BLaER1 treated with 17β-estradiol and CSF1 and Interleukin-3, amounts not matched to agents 10 nM and 100 nM (cell line): ENCODE results near the gene MCF2L.
A peak's percentile ranks its signal among the peaks of the same experiment; 100 is the strongest.

ENCODE experiments used
- H3K27ac ChIP-seq, 11 experiments: shearing (Covaris generic); formaldehyde crosslinking; 2 replicates each; pipeline ENCODE4 v1.8.1; 2022
- H3K27me3 ChIP-seq, 11 experiments: shearing (Covaris generic); formaldehyde crosslinking; 2 replicates each; pipeline ENCODE4 v1.8.1; 2022
- H3K36me3 ChIP-seq, 11 experiments: shearing (Covaris generic); formaldehyde crosslinking; 2 replicates each; pipeline ENCODE4 v1.8.1; 2022
- H3K4me1 ChIP-seq, 10 experiments: shearing (Covaris generic); formaldehyde crosslinking; 2 replicates each; pipeline ENCODE4 v1.8.1; 2022
- H3K4me2 ChIP-seq, 11 experiments: shearing (Covaris generic); formaldehyde crosslinking; 2 replicates each; pipeline ENCODE4 v1.8.1; 2022
- H3K4me3 ChIP-seq, 10 experiments: shearing (Covaris generic); formaldehyde crosslinking; 2 replicates each; pipeline ENCODE4 v1.8.1; 2022
- H3K9ac ChIP-seq, 11 experiments: shearing (Covaris generic); formaldehyde crosslinking; 2 replicates each; pipeline ENCODE4 v1.8.1; 2022
- H3K9me3 ChIP-seq, 11 experiments: shearing (Covaris generic); formaldehyde crosslinking; replicated peaks in 1 of 11; 2 replicates each; pipeline ENCODE4 v1.8.1; 2022
- H4K20me1 ChIP-seq, 11 experiments: shearing (Covaris generic); formaldehyde crosslinking; 2 replicates each; pipeline ENCODE4 v1.8.1; 2022
- Cebpa-rat ChIP-seq, 11 experiments: shearing (Covaris generic); IDR thresholded peaks; 2 replicates each; pipeline ENCODE4 v1.8.1; 2022

Gene MCF2L

GRCh38 chr13:112952759-112953551 lies 16.1 kb upstream of the MCF2L start:
- TF ChIP-seq Cebpa-rat (IDR thresholded peaks at IDR 0.05) = no peak
- no peak overlapping the region for H3K9ac ChIP-seq
- no peak overlapping the region for H3K27ac ChIP-seq
- no peak overlapping the region for H3K4me2 ChIP-seq
- H3K36me3 ChIP-seq = no peaks in the 10 kb centered on the region
- H3K27me3 ChIP-seq = peaks cover 0 to 8% (median 0%) of the 10 kb centered on the region in 11 experiments; a peak in 1 of 22 replicates
- H3K4me1 ChIP-seq = 0 out of 20 replicates have a peak, but pooled peaks cover 0 to 5% (median 0%) of the 10 kb centered on the region in 10 experiments
- H3K9me3 ChIP-seq = no peaks in the 10 kb centered on the region
- no peak overlapping the region for H3K4me3 ChIP-seq
- H4K20me1 ChIP-seq = no peaks in the 10 kb centered on the region; a peak in 6 of 22 replicates

GRCh38 chr13:112953591-112954487 lies 15.2 kb upstream of the MCF2L start:
- no peak overlapping the region for H3K9ac ChIP-seq
- 0 out of 20 replicates have a peak, but pooled peaks cover 0 to 5% (median 0%) of the 10 kb centered on the region in 10 experiments for H3K4me1 ChIP-seq
- no peaks in the 10 kb centered on the region for H3K36me3 ChIP-seq
- no peak overlapping the region for H3K4me2 ChIP-seq
- H3K27ac ChIP-seq = no peak overlapping the region
- no peak overlapping the region for H3K4me3 ChIP-seq
- TF ChIP-seq Cebpa-rat (IDR thresholded peaks at IDR 0.05) = no peak
- no peaks in the 10 kb centered on the region for H3K9me3 ChIP-seq
- H3K27me3 ChIP-seq = peaks cover 0 to 8% (median 0%) of the 10 kb centered on the region in 11 experiments; a peak in 1 of 22 replicates
- no peaks in the 10 kb centered on the region; a peak in 6 of 22 replicates for H4K20me1 ChIP-seq

- Histone ChIP-seq H3K27me3 (peaks cover 0 to 8% (median 0%) of the 10 kb centered on the region in 11 experiments; a peak in 1 of 22 replicates), H3K4me3 (no peak overlapping the region), H3K4me2 (0 out of 22 replicates have a peak overlapping the region, but pooled peaks of 1 of the 11 experiments have one; percentile 7), H3K9ac (no peak overlapping the region), H3K36me3 (no peaks in the 10 kb centered on the region), H4K20me1 (no peaks in the 10 kb centered on the region; a peak in 6 of 22 replicates), H3K4me1 (0 out of 20 replicates have a peak, but pooled peaks cover 0 to 5% (median 0%) of the 10 kb centered on the region in 10 experiments), H3K27ac (no peak overlapping the region), H3K9me3 (no peaks in the 10 kb centered on the region)
- no peak for TF ChIP-seq Cebpa-rat (IDR thresholded peaks at IDR 0.05)
Observed at GRCh38 chr13:112954488-112955270, 14.3 kb upstream of the MCF2L start.

- peaks cover 0 to 3% (median 0%) of the 10 kb centered on the region in 11 experiments; a peak in 7 of 22 replicates for H4K20me1 ChIP-seq
- H3K36me3 ChIP-seq = no peaks in the 10 kb centered on the region
- H3K4me1 ChIP-seq = 0 out of 20 replicates have a peak, but pooled peaks cover 0 to 5% (median 0%) of the 10 kb centered on the region in 10 experiments
- H3K4me3 ChIP-seq = no peak overlapping the region
- no peak overlapping the region for H3K9ac ChIP-seq
- no peak for TF ChIP-seq Cebpa-rat (IDR thresholded peaks at IDR 0.05)
- no peak overlapping the region for H3K27ac ChIP-seq
- no peak overlapping the region for H3K4me2 ChIP-seq
- H3K27me3 ChIP-seq = peaks cover 0 to 8% (median 0%) of the 10 kb centered on the region in 11 experiments; a peak in 1 of 22 replicates
- H3K9me3 ChIP-seq = no peaks in the 10 kb centered on the region
Observed at GRCh38 chr13:112955271-112955937, 13.6 kb upstream of the MCF2L start.

- no peaks in the 10 kb centered on the region for H3K36me3 ChIP-seq
- no peaks in the 10 kb centered on the region for H3K9me3 ChIP-seq
- H3K27ac ChIP-seq = no peak overlapping the region
- H3K27me3 ChIP-seq = peaks cover 0 to 8% (median 0%) of the 10 kb centered on the region in 11 experiments; a peak in 1 of 22 replicates
- peaks cover 0 to 8% (median 0%) of the 10 kb centered on the region in 11 experiments; a peak in 7 of 22 replicates for H4K20me1 ChIP-seq
- H3K9ac ChIP-seq = no peak overlapping the region
- no peak for TF ChIP-seq Cebpa-rat (IDR thresholded peaks at IDR 0.05)
- no peak overlapping the region for H3K4me2 ChIP-seq
- no peak overlapping the region for H3K4me3 ChIP-seq
- 0 out of 20 replicates have a peak, but pooled peaks cover 0 to 5% (median 0%) of the 10 kb centered on the region in 10 experiments for H3K4me1 ChIP-seq
Observed at GRCh38 chr13:112955956-112956355, 13.1 kb upstream of the MCF2L start.

GRCh38 chr13:112956571-112957294 lies 12.3 kb upstream of the MCF2L start:
- no peak overlapping the region for H3K27ac ChIP-seq

GRCh38 chr13:112957295-112957677 lies 11.7 kb upstream of the MCF2L start:
- Histone ChIP-seq H4K20me1 (peaks cover 0 to 16% (median 0%) of the 10 kb centered on the region in 11 experiments; a peak in 9 of 22 replicates), H3K9me3 (no peaks in the 10 kb centered on the region), H3K4me1 (0 out of 20 replicates have a peak, but pooled peaks cover 0 to 5% (median 0%) of the 10 kb centered on the region in 10 experiments), H3K36me3 (no peaks in the 10 kb centered on the region), H3K27me3 (peaks cover 0 to 8% (median 0%) of the 10 kb centered on the region in 11 experiments; a peak in 1 of 22 replicates), H3K4me3 (no peak overlapping the region), H3K27ac (no peak overlapping the region), H3K9ac (no peak overlapping the region), H3K4me2 (no peak overlapping the region)
- TF ChIP-seq Cebpa-rat (IDR thresholded peaks at IDR 0.05) = no peak

More at GRCh38 chr13:112956571-112957294, 12.3 kb upstream of the MCF2L start:
- H3K9me3 ChIP-seq = no peaks in the 10 kb centered on the region
- no peak overlapping the region for H3K9ac ChIP-seq
- no peak for TF ChIP-seq Cebpa-rat (IDR thresholded peaks at IDR 0.05)
- H3K36me3 ChIP-seq = no peaks in the 10 kb centered on the region
- peaks cover 0 to 15% (median 0%) of the 10 kb centered on the region in 11 experiments; a peak in 7 of 22 replicates for H4K20me1 ChIP-seq
- H3K4me3 ChIP-seq = no peak overlapping the region
- H3K4me1 ChIP-seq = 0 out of 20 replicates have a peak, but pooled peaks cover 0 to 5% (median 0%) of the 10 kb centered on the region in 10 experiments
- peaks cover 0 to 8% (median 0%) of the 10 kb centered on the region in 11 experiments; a peak in 1 of 22 replicates for H3K27me3 ChIP-seq
- H3K4me2 ChIP-seq = no peak overlapping the region
